NB4 (cell line): ENCODE data around the gene PSTPIP2.

Experiments
- CTCF ChIP-seq: IDR thresholded peaks from one replicate; pipeline ENCODE4 v1.5.1; 2012; ENCODE audit warnings: low read depth, low read length
- MAX ChIP-seq: IDR thresholded peaks from 2 replicates; pipeline ENCODE4 v1.6.1; 2011; ENCODE audit warnings: low read depth, low read length

DNA sequence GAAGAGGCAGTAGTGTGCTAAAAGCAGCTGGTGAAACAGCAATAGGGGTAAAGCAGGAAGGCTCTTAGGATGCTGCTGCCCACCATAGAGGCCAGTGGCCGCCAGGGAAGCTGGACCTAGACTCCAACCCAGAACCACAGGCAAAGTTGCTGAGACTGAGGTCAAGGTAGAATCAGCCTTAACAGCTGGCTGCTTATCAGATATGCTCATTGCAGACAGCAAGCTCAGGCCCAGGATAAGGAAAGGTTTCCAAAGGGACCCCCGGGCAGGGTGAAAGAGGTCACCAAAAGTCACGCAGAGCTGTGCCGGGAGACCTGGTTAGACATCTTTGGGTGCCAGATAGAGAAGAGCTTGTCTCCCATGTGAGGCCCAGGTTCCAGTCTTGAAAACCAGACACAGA, 62.0 kb downstream of the PSTPIP2 start:
- TF ChIP-seq MAX = no peak
- TF ChIP-seq CTCF = no peak
